Fibroblast of skin of right quadriceps (primary cell): Measurements from ENCODE around the gene SCGB1D2.
"Not testable (repeated sequence)": the region's sequence is repeated elsewhere in the genome, so short reads cannot be mapped to it uniquely, and the experiment has no call there.

Experiments
- DNase-seq: peaks from one replicate; pipeline ENCODE4 v3.0.0-alpha.2; 2013

Gene SCGB1D2, protein sequence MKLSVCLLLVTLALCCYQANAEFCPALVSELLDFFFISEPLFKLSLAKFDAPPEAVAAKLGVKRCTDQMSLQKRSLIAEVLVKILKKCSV

DNA sequence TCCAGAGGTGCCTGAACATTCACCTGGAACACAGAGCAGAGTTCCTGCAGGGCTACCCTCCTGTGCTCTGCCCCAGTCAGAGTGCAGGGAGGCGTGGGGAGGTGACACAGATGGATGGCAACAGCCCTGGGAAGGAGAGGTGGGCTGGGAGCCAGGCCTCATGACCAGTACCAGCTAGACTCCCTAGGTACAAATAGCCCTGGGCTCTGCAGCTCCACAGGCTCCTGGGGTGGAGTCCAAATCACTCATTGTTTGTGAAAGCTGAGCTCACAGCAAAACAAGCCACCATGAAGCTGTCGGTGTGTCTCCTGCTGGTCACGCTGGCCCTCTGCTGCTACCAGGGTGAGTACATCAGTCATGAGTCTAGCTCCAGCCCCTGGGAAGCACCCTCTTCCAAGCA, at the start of gene SCGB1D2:
Gene SCGB1D2 (plus strand): TSS at position 219 of the 400 bp plus-strand sequence. CDS start 69 bp downstream, at position 288.
- no peak for DNase-seq

DNA sequence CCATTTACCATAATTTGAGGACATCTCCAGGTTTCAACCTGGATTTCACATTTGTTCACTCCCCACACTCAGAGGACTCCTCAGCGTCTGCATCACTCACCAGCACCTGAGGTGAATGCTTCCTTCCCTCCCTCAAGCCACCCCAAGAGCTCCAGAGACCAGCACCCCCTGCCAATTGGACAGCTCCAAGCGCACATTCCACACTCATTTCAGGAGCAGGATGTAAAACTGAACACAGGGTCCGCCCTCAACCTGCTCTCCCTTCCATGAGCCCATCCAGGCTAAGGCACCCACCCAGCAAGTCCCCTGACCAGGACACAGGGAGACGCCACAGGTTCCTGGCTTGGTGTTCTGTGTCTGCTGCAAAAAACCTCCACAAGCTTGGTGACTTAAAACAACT, 48.1 kb upstream of the SCGB1D2 start:
- no peak for DNase-seq

- not testable (repeated sequence) for DNase-seq
Observed at GRCh38 chr11:62195010-62195409, 47.0 kb upstream of the SCGB1D2 start.

DNA sequence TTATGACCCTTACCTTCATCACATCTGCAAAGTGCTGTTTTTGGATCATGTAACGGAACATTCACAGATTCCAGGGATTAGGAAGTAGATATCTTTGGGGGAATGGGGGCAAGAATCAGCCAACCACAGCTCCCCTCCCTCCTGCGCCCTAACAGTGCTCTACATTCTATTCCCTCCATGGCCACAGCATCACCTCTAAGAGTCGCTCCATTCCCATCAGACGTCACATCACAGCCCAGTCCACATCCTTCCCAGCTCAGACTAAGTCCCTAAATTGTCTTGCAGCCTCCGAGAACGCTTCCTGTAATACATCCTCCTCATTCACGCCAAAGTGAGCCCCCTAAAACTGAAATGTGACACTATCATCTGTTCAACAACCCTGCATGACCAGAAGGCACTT, 46.1 kb upstream of the SCGB1D2 start:
- no peak for DNase-seq

DNA sequence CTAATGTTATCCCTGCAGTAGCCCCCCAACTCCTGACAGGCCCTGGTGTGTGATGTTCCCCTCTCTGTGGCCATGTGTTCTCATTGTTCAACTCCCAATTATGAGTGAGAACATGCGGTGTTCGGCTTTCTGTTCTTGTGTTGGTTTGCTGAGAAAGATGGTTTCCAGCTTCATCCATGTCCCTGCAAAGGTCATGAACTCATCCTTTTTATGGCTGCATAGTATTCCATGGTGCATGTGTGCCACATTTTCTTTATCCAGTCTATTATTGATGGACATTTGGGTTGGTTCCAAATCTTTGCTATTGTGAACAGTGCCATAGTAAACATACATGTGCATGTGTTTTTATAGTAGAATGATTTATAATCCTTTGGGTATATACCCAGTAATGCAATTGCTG, 44.6 kb upstream of the SCGB1D2 start:
- DNase-seq = not testable (repeated sequence)

DNA sequence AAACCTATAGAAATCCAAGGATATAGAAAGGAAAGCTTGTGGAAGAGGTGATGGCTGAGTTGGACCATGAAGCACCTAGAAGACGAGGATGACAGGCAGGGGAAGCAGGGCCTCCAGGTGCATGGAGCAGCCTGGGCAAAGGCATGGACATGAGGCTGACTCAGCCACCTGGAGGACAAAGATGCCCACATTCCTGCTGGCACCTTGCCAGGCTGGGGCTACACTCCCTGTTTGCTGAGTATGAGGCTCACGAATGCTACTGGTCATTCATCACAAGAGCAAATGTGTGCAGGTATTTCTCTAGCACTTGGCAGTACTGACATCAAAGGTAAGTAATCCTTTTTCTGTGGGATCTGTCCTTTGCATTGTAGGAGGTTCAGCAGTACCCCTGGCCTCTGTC, 40.7 kb upstream of the SCGB1D2 start:
- no peak for DNase-seq

DNA sequence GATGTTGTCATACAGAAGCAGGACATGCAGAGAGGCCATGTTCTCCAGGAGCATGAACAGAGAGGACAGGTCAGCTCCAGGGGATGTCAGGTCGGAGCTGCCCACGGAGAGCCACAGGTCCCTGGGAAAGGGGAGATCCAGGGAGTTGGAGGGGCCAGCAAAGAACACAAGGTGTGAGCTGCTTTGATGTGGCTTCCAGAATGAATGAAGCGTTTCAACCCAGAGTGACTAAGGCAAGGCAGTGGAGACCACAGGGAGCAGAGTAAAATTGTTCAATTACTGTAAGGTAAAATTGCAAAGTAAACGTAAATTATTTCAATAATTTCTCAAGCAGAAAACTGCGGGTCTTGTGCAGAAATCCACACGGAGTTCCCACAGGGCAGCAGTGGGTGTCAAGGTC, 39.1 kb upstream of the SCGB1D2 start:
- DNase-seq = no peak

- no peak for DNase-seq
Observed at GRCh38 chr11:62204430-62204829, 37.6 kb upstream of the SCGB1D2 start.

DNA sequence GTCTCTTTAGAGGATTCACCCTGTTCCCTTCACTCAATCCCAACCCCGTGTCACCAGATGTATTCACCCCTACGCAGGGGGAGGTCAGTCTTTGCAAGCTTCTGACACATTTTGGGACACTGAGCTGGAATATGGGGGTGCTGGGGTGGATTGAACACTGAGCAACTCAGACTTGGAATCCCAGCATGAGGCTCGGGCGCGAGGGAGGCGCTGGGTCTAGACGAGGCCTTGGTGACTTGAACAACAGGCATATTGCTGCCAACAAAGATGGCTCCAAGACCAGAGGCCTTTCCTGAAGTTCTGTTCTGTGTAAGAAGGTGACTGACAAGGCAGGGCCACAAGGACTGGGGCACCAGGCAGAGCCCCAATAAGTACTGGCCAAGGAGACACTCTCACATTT, 36.6 kb upstream of the SCGB1D2 start:
- DNase-seq = no peak

- not testable (repeated sequence) for DNase-seq
Observed at GRCh38 chr11:62206276-62207066, 35.6 kb upstream of the SCGB1D2 start.

GRCh38 chr11:62208785-62209144, 33.3 kb upstream of the SCGB1D2 start:
- DNase-seq = no peak

DNA sequence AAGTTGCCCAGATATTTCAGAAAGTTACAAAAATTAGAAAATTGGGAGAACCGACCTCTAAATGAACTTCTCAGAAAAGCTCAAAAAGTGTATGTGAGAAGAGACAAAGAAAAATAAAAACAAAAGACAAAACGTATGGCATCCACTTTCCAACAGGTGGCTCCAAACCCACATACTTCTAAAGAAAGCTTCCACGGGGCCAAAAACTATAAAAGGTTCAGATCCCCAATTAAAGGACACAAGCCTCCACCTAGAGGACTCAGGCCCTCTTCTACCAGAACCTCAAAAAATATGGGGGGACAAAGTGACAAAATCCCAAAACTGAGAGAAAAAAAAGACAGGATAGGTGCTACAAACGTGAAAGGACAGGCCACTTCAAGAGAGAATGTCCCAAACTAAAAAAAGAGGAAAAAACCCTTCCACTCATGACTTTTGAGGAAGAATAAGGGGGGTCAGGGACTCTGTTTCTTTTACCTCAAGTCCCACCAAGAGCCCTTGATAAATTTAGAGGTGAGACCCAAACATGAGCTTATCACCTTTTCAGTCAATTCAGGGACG, 24.8 kb upstream of the SCGB1D2 start:
- DNase-seq = no peak

- DNase-seq = no peak
Observed at GRCh38 chr11:62221498-62221897, 20.5 kb upstream of the SCGB1D2 start.

DNA sequence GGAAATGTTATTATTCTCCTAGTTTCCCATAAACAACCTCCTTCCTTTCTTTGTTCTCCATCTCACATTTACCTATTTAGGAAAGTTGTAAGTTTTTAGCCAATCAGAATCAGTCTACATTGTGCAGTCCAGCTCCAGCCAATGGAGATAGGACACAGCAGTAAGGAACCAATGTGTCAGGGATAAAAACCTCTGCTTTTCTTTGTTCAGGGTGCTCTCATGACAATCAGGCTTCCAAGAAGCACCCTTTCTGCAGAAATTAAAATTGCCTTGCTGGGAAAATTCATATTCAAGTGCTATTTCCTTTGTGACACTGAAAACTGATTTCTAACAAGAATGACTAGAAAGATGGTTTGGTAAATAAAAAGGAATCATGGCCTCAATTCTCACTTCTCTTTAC, 18.9 kb upstream of the SCGB1D2 start:
- peak; percentile 6 for DNase-seq

- no peak for DNase-seq
Observed at GRCh38 chr11:62233730-62234129, 8.3 kb upstream of the SCGB1D2 start.

- DNase-seq = no peak
Observed at GRCh38 chr11:62236187-62236586, 5.9 kb upstream of the SCGB1D2 start.

- DNase-seq = no peak
Observed at GRCh38 chr11:62237499-62237898, 4.5 kb upstream of the SCGB1D2 start.

DNA sequence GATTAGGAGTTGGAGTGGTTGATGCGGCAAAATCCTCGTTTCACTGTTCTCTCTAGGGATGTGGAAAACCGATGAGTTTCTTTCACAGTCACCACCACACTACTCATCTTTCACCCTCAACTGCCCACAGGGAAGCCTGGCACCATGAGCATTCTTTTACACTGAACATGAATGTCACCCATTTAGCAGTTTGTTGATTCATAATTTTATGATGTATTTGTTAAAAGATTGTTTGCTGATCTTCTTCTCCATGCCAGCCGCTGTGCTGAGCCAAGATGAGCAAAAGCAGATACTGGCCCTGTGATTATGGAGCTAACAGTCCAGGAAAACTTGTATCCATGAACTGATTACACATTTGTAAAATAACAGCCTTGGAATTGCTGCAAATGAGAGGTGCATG, 3.9 kb upstream of the SCGB1D2 start:
- no peak for DNase-seq

DNA sequence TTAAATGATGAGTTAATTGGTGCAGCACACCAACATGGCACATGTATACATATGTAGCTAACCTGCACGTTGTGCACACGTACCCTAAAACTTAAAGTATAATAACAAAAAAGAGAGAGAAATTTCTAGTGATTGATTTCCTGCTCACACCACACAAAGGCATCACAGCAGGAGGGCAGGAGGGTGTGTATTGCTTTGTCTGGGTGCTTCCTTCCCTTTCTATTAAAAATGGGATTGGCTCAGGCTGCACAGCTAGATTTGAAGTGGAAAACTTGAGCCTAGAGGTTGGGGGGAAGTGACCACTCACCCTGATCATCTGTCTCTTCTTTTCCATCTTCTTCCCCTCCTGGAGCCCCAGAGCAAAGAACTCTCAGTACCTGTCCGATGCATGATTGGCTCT, 944 bp upstream of the SCGB1D2 start:
- DNase-seq = no peak

- peak; percentile 31 for DNase-seq
Observed at GRCh38 chr11:62245271-62245753, 3.3 kb downstream of the SCGB1D2 start.

- DNase-seq = no peak
Observed at GRCh38 chr11:62251698-62252097, 9.7 kb downstream of the SCGB1D2 start.

DNA sequence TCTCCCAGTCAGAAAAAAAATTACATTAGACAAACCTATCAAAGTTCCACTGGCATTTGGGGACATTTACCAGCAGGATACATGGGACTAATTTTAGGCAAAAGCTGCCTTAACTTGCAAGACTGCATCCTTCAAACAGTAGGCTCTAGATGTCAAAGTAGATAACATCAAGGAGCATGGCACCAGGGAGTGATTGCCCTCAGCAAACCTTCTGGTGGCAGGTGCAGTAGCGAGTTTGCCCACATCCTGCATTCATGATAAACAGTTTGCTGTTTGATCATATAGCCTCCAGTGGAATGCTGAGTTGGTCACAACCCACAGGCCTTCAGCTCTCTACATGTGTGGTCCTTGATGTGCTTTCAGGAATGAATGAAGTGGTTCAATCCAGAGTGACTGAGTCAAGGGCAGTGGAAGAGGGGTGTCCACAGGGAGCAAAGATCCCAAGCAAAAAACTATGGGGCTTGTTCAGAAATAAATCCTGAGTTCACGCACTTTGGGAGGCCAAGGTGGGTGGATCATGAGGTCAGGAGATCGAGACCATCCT, 12.0 kb downstream of the SCGB1D2 start:
- no peak for DNase-seq

DNA sequence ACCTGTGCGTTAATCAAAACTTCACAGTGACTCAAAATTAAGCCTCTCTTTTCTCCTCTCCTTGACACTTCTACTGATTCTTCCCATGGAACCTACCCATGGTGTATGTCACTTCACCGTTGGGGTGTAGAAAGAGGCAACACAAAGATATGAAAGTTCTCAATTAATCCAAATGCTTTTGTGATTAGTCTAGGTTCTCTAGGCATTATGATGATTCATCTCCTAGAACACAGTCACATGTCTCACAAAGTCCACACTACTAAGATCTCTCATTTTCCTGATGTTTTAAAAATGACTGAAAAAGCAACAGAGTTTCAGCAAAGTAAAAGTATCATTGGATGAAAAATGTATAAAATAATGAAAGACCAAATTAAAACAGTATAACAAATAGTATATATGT, 14.2 kb downstream of the SCGB1D2 start:
- DNase-seq = no peak

DNA sequence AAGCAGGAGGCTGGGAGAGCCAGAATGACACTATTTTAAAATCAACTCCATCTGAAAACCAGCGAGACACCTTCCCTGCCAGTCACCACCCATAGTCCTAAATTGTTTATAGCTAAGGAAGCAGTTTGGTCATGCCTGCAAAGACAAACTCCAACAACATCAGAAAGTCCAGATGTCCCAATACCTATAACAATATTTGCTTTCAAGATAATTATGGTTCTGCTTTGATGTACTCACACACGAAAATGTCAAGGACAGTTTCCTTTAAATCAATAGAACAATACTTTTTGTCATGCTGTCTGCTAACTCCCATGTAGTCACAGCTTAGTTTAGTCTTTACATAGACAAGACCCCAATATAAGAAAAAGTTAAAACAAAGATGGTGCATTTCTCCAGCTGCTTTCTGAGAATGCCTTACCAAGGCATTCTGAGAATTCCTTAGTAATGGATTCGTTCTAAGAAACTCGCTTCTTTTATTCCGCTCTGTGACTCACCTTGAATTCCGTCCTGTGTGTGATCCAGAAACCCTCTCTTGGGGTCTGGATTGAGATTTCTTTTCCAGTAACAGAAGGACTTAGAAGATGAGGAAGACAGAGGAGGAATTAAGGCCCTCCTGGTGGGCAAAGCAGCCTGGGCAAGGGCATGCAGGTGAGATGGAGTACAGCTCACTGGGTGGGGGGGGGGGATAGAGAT, 18.4 kb downstream of the SCGB1D2 start:
- no peak for DNase-seq
